Neural cell (in vitro differentiated cells): ENCODE measurements around the gene ANTXR2. TPM values are rescaled to one million over a fixed set of nuclear protein-coding genes. Genes with fewer than 3 reads are reported as not detected.

ENCODE experiments used
- H2AFZ ChIP-seq: fragments of 200-600, 300-800 bp; sonication (generic), shearing (Covaris generic); 2 replicates; pipeline ENCODE4 v1.6.0; 2014; ENCODE audit warnings: low read depth, mild to moderate bottlenecking, antibody characterized with exemption, low read length, moderate library complexity
- H3F3A ChIP-seq: fragments of 200-600 bp; shearing (Covaris generic); 2 replicates; pipeline ENCODE4 v1.6.1; 2016; ENCODE audit warnings: mild to moderate bottlenecking, moderate library complexity, mixed read lengths, antibody characterized with exemption, low read length; ENCODE audit not compliant: insufficient read depth, poor library complexity, severe bottlenecking
- H3K27ac ChIP-seq: fragments of 200-600, 300-800 bp; sonication (generic), shearing (Covaris generic); 2 replicates; pipeline ENCODE4 v1.5.1; 2014; ENCODE audit warnings: mild to moderate bottlenecking, low read length, moderate library complexity
- H3K27me3 ChIP-seq: fragments of 300-800, 200-600 bp; sonication (generic), shearing (Covaris generic); 2 replicates; pipeline ENCODE4 v1.6.0; 2014; ENCODE audit warnings: mild to moderate bottlenecking, low read depth, low read length, moderate library complexity; ENCODE audit not compliant: insufficient read depth
- H3K36me3 ChIP-seq: fragments of 300-800, 200-600 bp; sonication (generic), shearing (Covaris generic); 2 replicates; pipeline ENCODE4 v1.5.1; 2014; ENCODE audit warnings: mild to moderate bottlenecking, antibody characterized with exemption, low read length, moderate library complexity; ENCODE audit not compliant: insufficient read depth
- H3K4me2 ChIP-seq: fragments of 300-800, 200-600 bp; sonication (generic), shearing (Covaris generic); 2 replicates; pipeline ENCODE4 v1.6.0; 2014; ENCODE audit warnings: mild to moderate bottlenecking, low read length
- H3K4me3 ChIP-seq: fragments of 300-800, 200-600 bp; sonication (generic), shearing (Covaris generic); 2 replicates; pipeline ENCODE4 v1.5.1; 2014; ENCODE audit warnings: mild to moderate bottlenecking, low read length, moderate library complexity
- H3K79me2 ChIP-seq: fragments of 200-600 bp; shearing (Covaris generic); replicated peaks from 2 replicates; pipeline ENCODE4 v1.6.0; 2014; ENCODE audit warnings: mild to moderate bottlenecking, low read length, moderate library complexity; ENCODE audit not compliant: insufficient read depth
- H3K9ac ChIP-seq: fragments of 300-800, 200-600 bp; sonication (generic), shearing (Covaris generic); 2 replicates; pipeline ENCODE4 v1.6.1; 2016; ENCODE audit warnings: mild to moderate bottlenecking, low read length, mixed read lengths
- H3K9me2 ChIP-seq: fragments of 200-600 bp; shearing (Covaris generic); 2 replicates; pipeline ENCODE4 v1.6.1; 2016; ENCODE audit warnings: mild to moderate bottlenecking, low read length, mixed read lengths; ENCODE audit not compliant: insufficient read depth
- H3K9me3 ChIP-seq: fragments of 200-600, 300-800 bp; sonication (generic), shearing (Covaris generic); 2 replicates; pipeline ENCODE4 v1.6.1; 2016; ENCODE audit warnings: mild to moderate bottlenecking, mixed run types, low read length, moderate library complexity, mixed read lengths
- H4K20me1 ChIP-seq: fragments of 200-600 bp; shearing (Covaris generic); 2 replicates; pipeline ENCODE4 v1.6.1; 2016; ENCODE audit warnings: mild to moderate bottlenecking, mixed run types; ENCODE audit not compliant: insufficient read depth
- CTCF ChIP-seq: fragments of 450-650 bp; IDR thresholded peaks from 2 replicates; pipeline ENCODE4 v1.5.1; 2014; ENCODE audit warnings: antibody characterized with exemption, mild to moderate bottlenecking, moderate library complexity; ENCODE audit not compliant: poor library complexity, severe bottlenecking
- EP300 ChIP-seq: fragments of 450-650 bp; conservative IDR thresholded peaks from 2 replicates; pipeline ENCODE4 v1.6.1; 2014; ENCODE audit warnings: antibody characterized with exemption, mild to moderate bottlenecking, moderate library complexity; ENCODE audit not compliant: poor library complexity, severe bottlenecking
- EZH2 ChIP-seq: fragments of 200-600, 300-800 bp; shearing (Covaris generic), sonication (generic); IDR thresholded peaks from 2 replicates; pipeline ENCODE4 v1.6.1; 2014; ENCODE audit warnings: antibody characterized with exemption, low read length, borderline replicate concordance, mild to moderate bottlenecking; ENCODE audit not compliant: insufficient read depth, poor library complexity, severe bottlenecking
- MXI1 ChIP-seq: fragments of 450-650 bp; conservative IDR thresholded peaks from 2 replicates; pipeline ENCODE4 v1.6.1; 2014; ENCODE audit warnings: antibody characterized with exemption, mild to moderate bottlenecking; ENCODE audit not compliant: poor library complexity, severe bottlenecking
- POLR2AphosphoS5 ChIP-seq: IDR thresholded peaks from 2 replicates; pipeline ENCODE4 v1.6.1; 2012
- RAD21 ChIP-seq: fragments of 450-650 bp; conservative IDR thresholded peaks from 2 replicates; pipeline ENCODE4 v1.6.1; 2014; ENCODE audit warnings: antibody characterized with exemption, mild to moderate bottlenecking, moderate library complexity
- SMC3 ChIP-seq: fragments of 450-650 bp; conservative IDR thresholded peaks from 2 replicates; pipeline ENCODE4 v1.6.1; 2014; ENCODE audit warnings: antibody characterized with exemption, mild to moderate bottlenecking, moderate library complexity; ENCODE audit not compliant: poor library complexity
- TAF1 ChIP-seq: IDR thresholded peaks from 2 replicates; pipeline ENCODE4 v1.6.1; 2012; ENCODE audit warnings: low read depth
- polyA plus RNA-seq: library from polyadenylated mRNA; depleted of rRNA; stranded (reverse); fragments of >200 nt; gene quantifications from 2 replicates; pipeline ENCODE4 v1.2.3, GENCODE V29; 2014
- TF ChIP-seq, protein P1 (sequence below): IDR thresholded peaks from 2 replicates; pipeline ENCODE4 v1.6.1; 2012; ENCODE audit warnings: borderline replicate concordance

ANTXR2 gene
- polyA plus RNA-seq, 1 donor from 2014 or later, result 31.7 TPM

DNA sequence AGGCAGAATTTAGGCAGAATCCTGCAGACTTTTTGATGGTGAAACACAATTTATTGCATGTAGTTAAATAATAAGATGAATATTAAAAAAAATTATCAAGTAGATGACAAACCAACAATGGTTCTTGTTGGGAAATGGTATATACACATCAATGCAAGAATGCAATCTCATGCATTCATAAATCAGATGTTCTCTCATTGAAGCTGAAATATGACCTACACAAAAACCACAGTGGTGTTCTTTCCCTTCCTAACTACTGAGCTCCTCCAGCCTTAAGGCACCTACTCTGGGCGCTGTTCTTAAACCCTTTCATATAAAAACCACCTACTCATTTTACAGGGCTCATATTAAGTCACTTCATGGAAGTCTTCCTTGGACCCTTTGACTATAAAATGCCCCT, 64.1 kb downstream of the ANTXR2 start:
- H3K36me3 ChIP-seq, result no peaks in the 10 kb centered on the region
- no peak overlapping the region for H3K9ac ChIP-seq
- H3K9me3 ChIP-seq, result no peaks in the 10 kb centered on the region
- no peak overlapping the region for H3K4me3 ChIP-seq
- TF ChIP-seq EP300, result no peak
- no peak for TF ChIP-seq EZH2
- TF ChIP-seq CTCF, result no peak
- TF ChIP-seq MXI1, result no peak
- TF ChIP-seq, protein P1, sequence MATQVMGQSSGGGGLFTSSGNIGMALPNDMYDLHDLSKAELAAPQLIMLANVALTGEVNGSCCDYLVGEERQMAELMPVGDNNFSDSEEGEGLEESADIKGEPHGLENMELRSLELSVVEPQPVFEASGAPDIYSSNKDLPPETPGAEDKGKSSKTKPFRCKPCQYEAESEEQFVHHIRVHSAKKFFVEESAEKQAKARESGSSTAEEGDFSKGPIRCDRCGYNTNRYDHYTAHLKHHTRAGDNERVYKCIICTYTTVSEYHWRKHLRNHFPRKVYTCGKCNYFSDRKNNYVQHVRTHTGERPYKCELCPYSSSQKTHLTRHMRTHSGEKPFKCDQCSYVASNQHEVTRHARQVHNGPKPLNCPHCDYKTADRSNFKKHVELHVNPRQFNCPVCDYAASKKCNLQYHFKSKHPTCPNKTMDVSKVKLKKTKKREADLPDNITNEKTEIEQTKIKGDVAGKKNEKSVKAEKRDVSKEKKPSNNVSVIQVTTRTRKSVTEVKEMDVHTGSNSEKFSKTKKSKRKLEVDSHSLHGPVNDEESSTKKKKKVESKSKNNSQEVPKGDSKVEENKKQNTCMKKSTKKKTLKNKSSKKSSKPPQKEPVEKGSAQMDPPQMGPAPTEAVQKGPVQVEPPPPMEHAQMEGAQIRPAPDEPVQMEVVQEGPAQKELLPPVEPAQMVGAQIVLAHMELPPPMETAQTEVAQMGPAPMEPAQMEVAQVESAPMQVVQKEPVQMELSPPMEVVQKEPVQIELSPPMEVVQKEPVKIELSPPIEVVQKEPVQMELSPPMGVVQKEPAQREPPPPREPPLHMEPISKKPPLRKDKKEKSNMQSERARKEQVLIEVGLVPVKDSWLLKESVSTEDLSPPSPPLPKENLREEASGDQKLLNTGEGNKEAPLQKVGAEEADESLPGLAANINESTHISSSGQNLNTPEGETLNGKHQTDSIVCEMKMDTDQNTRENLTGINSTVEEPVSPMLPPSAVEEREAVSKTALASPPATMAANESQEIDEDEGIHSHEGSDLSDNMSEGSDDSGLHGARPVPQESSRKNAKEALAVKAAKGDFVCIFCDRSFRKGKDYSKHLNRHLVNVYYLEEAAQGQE, result no peak
- TF ChIP-seq TAF1, result no peak
- TF ChIP-seq RAD21, result no peak
- H4K20me1 ChIP-seq, result no peaks in the 10 kb centered on the region
- H3K79me2 ChIP-seq, result no peaks in the 10 kb centered on the region
- H3K9me2 ChIP-seq, result no peaks in the 10 kb centered on the region
- H3F3A ChIP-seq, result no peaks in the 10 kb centered on the region
- no peaks in the 10 kb centered on the region for H3K27me3 ChIP-seq
- no peak overlapping the region for H3K27ac ChIP-seq
- no peak overlapping the region for H2AFZ ChIP-seq
- no peak overlapping the region for H3K4me2 ChIP-seq

- H3K27ac ChIP-seq, result no peak overlapping the region
- no peak overlapping the region for H2AFZ ChIP-seq
- H3K9me3 ChIP-seq, result no peaks in the 10 kb centered on the region
- no peaks in the 10 kb centered on the region for H3K9me2 ChIP-seq
- TF ChIP-seq MXI1, result no peak
- TF ChIP-seq POLR2AphosphoS5, result no peak
- no peak for TF ChIP-seq CTCF
- no peak for TF ChIP-seq EZH2
- TF ChIP-seq TAF1, result no peak
- no peak for TF ChIP-seq RAD21
- TF ChIP-seq, protein P1, result no peak
- TF ChIP-seq SMC3, result no peak
- TF ChIP-seq EP300, result no peak
- no peaks in the 10 kb centered on the region for H3K36me3 ChIP-seq
- H4K20me1 ChIP-seq, result no peaks in the 10 kb centered on the region
- H3K79me2 ChIP-seq, result no peaks in the 10 kb centered on the region
- H3F3A ChIP-seq, result no peaks in the 10 kb centered on the region
- H3K9ac ChIP-seq, result no peak overlapping the region
- no peaks in the 10 kb centered on the region for H3K27me3 ChIP-seq
- H3K4me3 ChIP-seq, result no peak overlapping the region
- H3K4me2 ChIP-seq, result no peak overlapping the region
These were observed 64.7 kb downstream of the ANTXR2 start for GRCh38 chr4:80008351-80008750.
